Progenitor cell of endocrine pancreas (in vitro differentiated cells): ENCODE data around the gene ATP8B3. TPM values are rescaled to one million over a fixed set of nuclear protein-coding genes. Genes with fewer than 3 reads are reported as not detected.
A peak's percentile ranks its signal among the peaks of the same experiment; 100 is the strongest.

Source experiments
- DNase-seq: peaks from one replicate; pipeline ENCODE4 v3.0.0; 2021; ENCODE audit warnings: low spot score; ENCODE audit not compliant: unreplicated experiment
- H3K27ac Mint-ChIP-seq: 2 replicates; pipeline ENCODE4 v1.8.0; 2021; ENCODE audit warnings: mild to moderate bottlenecking, moderate library complexity, mixed read lengths
- H3K27me3 Mint-ChIP-seq: 2 replicates; pipeline ENCODE4 v1.8.0; 2021; ENCODE audit warnings: mixed read lengths
- H3K36me3 Mint-ChIP-seq: 2 replicates; pipeline ENCODE4 v1.8.0; 2022; ENCODE audit warnings: mixed read lengths; ENCODE audit not compliant: insufficient read depth
- H3K4me1 Mint-ChIP-seq: 2 replicates; pipeline ENCODE4 v1.8.0; 2021; ENCODE audit warnings: low read depth, mixed read lengths
- H3K4me3 Mint-ChIP-seq: 2 replicates; pipeline ENCODE4 v1.8.0; 2021; ENCODE audit warnings: low read depth, mild to moderate bottlenecking, moderate library complexity, mixed read lengths
- H3K9me3 Mint-ChIP-seq: 2 replicates; pipeline ENCODE4 v1.8.0; 2021; ENCODE audit warnings: low read depth, mixed read lengths
- CTCF ChIP-seq: fragments of 200-600 bp; sonication (generic); IDR thresholded peaks from one replicate; pipeline ENCODE4 v1.5.0; 2021; ENCODE audit warnings: antibody characterized with exemption, mild to moderate bottlenecking; ENCODE audit not compliant: unreplicated experiment
- total RNA-seq: library from RNA; stranded (reverse); gene quantifications from 2 replicates; pipeline ENCODE4 v1.2.1, GENCODE V29; 2021

ATP8B3 gene
- total RNA-seq, 1 donor from 2014 or later: 4.1 TPM

GRCh38 chr19:1754636-1755466 is 57.2 kb downstream of the ATP8B3 start:
- peak overlapping the region; percentile 86 for H3K4me3 Mint-ChIP-seq
- H3K9me3 Mint-ChIP-seq: no peaks in the 10 kb centered on the region
- peak overlapping the region; percentile 94 for H3K27ac Mint-ChIP-seq
- H3K27me3 Mint-ChIP-seq: peaks cover 31% of the 10 kb centered on the region
- peaks cover 14% of the 10 kb centered on the region for H3K4me1 Mint-ChIP-seq
- no peaks in the 10 kb centered on the region for H3K36me3 Mint-ChIP-seq
- DNase-seq: no peak
- TF ChIP-seq CTCF: no peak

GRCh38 chr19:1754018-1754635 is 57.9 kb downstream of the ATP8B3 start:
- no peak for TF ChIP-seq CTCF
- peaks cover 14% of the 10 kb centered on the region for H3K4me1 Mint-ChIP-seq
- DNase-seq: no peak
- H3K27ac Mint-ChIP-seq: no peak overlapping the region
- no peaks in the 10 kb centered on the region for H3K36me3 Mint-ChIP-seq
- peaks cover 31% of the 10 kb centered on the region for H3K27me3 Mint-ChIP-seq
- H3K4me3 Mint-ChIP-seq: peak overlapping the region; percentile 86
- no peaks in the 10 kb centered on the region for H3K9me3 Mint-ChIP-seq

GRCh38 chr19:1752757-1753728 is 59.0 kb downstream of the ATP8B3 start, which contains the start of gene ONECUT3:
Gene ONECUT3 (plus strand): TSS chr19:1753506. CDS start chr19:1753663, 157 bp downstream.
- DNase-seq: peak; percentile 61
- Mint-ChIP-seq H3K4me1 (peaks cover 12% of the 10 kb centered on the region), H3K27ac (peak within 1 kb of the TSS; percentile 52)

GRCh38 chr19:1752009-1752756 is 59.9 kb downstream of the ATP8B3 start:
- no peak for TF ChIP-seq CTCF
- Mint-ChIP-seq H3K27ac (no peak overlapping the region), H3K9me3 (no peaks in the 10 kb centered on the region), H3K36me3 (no peaks in the 10 kb centered on the region), H3K4me3 (peak overlapping the region; percentile 60), H3K4me1 (peaks cover 15% of the 10 kb centered on the region), H3K27me3 (peaks cover 27% of the 10 kb centered on the region)
- no peak for DNase-seq

More at GRCh38 chr19:1752757-1753728, 59.0 kb downstream of the ATP8B3 start, which contains the start of gene ONECUT3:
- Mint-ChIP-seq H3K27me3 (peaks cover 24% of the 10 kb centered on the region), H3K36me3 (no peaks in the 10 kb centered on the region), H3K9me3 (no peaks in the 10 kb centered on the region), H3K4me3 (peak within 1 kb of the TSS; percentile 60)
- no peak for TF ChIP-seq CTCF
